ENCODE results near the gene EIF3B.
"Not testable (repeated sequence)": the region's sequence is repeated elsewhere in the genome, so short reads cannot be mapped to it uniquely, and the experiment has no call there.

The EIF3B gene

DNA sequence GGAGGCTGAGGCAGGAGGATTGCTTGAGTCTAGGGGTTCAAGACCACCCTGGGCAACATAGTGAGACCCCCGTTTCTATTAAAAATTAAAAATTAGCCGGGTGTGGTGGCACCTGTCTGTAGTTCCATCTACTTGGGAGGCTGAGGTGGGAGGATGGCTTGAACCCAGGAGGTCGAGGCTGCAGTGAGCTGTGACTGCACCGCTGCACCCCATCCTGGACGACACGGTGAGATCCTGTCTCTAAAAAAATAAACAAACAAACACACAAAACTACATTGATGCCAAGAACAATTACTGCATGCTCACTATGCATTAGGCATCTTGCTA, 48.0 kb downstream of the EIF3B start:
- no peak for DNase-seq (ENCODE audit: low spot score)

DNA sequence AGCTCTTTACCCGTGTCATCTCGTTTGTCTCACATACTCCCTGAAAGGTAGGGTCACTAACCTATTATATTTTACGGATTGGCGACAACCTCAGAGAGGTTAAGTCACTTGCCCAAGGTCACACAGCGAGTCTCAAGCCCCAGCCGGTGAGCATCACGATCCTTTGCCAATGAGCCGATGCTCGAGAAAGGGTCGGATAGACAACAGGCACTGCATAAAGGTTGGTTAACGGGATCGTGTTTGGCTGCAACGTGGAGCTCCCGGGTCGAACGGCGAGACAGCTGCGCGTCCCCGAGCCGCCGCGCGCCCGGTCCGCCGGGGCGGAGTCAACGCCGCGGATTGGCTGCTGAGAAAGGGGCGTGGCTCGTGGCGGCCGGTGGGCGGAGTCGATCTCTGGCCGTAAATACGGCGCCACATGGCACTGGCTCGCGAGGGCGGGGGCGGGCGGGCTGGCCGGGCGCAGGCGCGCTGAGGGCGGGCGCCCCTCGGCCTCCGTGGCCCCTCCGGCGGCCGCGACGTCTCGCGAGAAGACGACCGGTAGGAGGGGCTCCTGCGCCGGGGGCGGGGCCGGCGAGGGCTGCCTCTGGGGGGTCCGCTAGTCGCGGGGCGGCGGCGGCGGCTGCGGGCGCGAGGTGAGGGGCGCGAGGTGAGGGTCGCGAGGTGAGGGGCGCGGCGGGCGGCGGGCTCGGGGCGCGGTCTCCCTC, 48.5 kb downstream of the EIF3B start, which contains the start of gene CHST12:
TSS of gene CHST12 (plus strand) at position 598 of the 704 bp plus-strand sequence. CDS start 29,029 bp downstream, outside the sequence.
- DNase-seq (ENCODE audit: low spot score): peak; percentile 97

- peak; percentile 71 for DNase-seq (ENCODE audit: low spot score)
Observed at GRCh38 chr7:2403718-2404648, 49.4 kb downstream of the EIF3B start.

DNA sequence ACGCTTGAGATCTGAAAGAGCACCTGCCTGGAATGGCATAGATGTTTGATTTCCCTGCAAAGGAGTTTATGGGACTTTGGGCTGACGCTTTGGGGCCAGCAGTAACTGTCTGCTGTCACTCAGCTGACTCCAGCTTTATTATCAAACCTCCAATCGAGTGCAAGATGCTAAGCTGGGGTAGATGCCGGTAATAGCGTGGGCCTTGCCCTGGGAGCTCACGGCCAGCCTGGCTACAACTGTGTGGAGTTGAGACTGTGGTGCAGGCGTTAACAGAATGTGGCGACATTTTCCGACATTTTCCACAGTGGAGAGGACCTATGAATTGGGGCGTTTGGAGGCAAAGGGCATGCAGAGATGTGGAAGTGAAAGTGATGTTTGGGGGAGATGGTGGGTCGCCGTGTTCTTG, 50.1 kb downstream of the EIF3B start:
- no peak for DNase-seq (ENCODE audit: low spot score)

- no peak for DNase-seq (ENCODE audit: low spot score)
Observed at GRCh38 chr7:2405201-2405600, 50.6 kb downstream of the EIF3B start.

DNA sequence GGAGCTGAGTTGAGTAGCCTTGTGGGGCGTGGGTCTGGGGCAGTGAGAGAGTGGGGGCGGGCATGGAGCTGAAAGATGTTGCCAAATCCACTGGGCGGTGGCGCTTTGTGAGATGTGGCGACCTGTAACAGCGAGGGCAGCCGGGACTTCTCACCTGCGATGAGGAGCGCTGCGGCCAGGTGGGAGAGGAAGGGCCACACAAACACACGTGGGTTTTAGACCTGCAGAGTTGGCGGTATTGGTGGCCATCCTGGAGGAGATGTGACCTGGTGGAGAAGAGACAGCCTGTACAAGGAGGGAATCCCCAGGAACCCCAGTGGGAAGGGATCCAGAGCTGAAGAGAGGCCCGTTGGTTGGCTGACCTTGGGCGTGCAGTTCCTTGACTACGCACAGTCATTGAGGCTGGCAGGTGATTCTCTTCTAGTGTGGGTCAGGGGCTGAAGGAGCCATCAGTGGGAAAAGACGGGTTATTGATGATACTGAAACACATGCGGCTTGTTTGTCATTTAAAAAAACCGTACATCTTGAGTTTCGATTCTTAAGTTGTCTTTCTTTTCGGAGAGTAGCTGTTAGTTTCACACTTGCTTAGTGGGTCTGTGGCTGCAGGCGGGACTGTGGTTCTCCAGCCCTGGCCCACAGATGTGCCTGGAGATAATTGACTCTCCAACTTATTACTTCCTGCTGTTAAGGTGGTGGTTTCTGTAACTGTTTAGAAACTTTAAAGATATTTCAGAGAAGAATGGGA, 51.1 kb downstream of the EIF3B start:
- DNase-seq (ENCODE audit: low spot score): peak; percentile 68

DNA sequence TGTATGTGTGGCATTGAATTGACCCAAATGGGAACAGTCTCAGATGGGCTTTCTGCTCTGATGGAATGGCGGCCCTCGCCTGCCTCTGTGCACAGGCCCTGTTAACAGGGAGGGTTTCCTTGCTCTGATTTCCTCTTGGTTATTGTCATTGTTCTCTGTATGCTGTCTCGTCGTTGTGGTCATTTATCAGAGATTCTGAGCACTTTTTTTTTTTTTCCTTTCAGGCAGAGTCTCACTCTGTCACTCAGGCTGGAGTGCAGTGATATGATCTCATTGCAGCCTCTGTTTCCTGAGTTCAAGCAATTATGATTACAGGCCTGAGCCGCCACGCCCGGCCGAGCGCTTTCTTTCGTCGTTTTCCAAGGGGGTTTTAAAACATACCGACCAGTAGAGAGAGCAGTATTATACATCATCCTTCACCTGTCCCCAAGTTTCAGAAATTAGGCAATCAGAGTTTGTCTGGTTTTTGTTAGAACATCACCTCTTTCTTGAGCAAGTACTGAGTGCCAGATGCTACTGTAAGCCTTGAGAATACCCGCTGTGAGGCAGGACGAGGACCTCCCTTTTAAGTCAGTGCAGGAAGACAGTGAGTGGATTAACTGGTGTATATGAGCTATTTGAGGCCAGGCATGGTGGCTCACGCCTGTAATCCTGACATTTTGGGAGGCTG, 55.3 kb downstream of the EIF3B start:
- no peak for DNase-seq (ENCODE audit: low spot score)

- DNase-seq (ENCODE audit: low spot score): no peak
Observed at GRCh38 chr7:2411049-2411448, 56.4 kb downstream of the EIF3B start.

DNA sequence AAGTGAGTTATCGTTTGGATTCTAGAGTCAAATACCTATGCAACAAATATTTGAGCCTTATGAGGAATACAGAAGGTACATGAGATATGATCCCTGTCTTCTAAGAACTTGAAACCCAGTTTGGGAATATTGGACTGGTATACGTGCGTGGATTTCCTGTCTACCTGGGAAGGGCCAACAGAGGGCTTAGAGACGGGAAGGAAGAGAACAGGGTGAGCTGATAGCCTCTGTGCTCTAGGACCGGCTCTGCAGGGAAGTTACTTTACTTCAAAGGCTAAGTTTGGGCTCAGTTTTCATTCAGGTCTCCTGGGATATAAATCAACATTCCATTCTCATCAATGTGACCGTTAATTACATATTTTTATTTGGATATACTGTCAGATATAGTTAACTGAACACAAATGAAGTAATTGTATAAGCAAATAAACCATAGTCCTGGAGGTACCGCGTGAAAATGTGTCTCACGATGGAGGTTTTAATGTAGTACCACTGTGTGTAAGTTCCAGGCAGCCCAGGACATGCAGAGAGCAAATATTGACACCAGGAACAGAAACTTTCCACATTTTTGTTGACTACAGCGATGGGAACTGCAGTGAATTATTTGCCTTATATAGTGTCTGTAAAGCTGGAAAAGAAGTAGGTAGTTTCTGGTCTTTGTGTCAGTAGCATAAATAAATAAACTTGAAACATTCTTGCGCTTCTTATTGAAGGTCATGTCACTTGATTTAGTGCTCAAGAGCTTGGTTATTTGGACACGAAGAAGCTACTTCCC, 57.4 kb downstream of the EIF3B start:
- no peak for DNase-seq (ENCODE audit: low spot score)

DNA sequence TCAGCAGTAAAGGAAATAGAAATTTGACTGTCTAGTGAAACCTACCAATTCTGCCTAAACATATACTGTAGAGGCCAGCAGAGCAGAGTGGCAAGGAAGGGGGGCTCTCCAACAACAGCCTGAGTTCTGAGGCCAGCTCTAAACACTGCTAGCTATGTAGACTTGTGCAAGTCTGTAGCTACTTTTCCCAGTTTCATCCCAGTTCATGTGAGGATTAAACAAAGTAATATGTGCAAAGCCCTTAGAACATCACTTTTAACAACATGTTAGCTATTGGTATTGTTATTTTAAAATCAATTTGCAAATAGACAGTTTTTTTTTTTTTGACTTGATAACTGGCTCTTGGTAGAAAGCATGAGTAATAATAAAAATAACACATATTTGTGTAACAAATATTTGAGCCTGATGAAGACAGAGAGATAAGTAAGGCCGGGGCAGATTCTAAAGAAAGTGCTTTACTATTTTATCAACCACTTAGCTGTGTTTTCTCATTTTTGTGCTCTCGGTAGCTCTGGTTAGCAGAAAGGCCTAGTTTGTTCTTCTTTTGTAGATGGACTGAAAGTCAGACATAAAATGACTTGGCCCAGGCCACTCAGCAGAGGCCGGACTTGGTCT, 58.1 kb downstream of the EIF3B start:
- DNase-seq (ENCODE audit: low spot score): no peak

GRCh38 chr7:2416063-2416462, 61.4 kb downstream of the EIF3B start:
- no peak for DNase-seq (ENCODE audit: low spot score)

DNA sequence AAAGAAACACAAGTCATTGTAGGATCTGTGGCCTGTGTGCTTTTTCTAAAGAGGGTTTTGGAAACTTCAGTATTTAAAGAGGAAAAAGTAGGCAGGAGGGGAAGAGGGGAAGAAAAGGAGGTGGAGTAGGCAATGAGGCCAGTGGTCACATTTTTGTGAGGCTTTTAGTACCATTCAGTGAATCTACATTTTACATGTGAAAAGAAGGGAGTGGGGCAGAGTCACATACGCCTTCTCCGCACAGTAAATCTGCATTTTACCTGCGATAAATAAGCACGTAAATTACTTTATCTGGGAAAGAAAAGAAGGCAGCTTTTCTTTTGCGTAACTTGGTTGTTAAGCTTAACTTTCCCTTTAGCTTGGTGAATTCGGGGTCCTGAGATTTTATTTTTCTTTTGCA, 62.0 kb downstream of the EIF3B start:
- no peak for DNase-seq (ENCODE audit: low spot score)

- not testable (repeated sequence) for DNase-seq (ENCODE audit: low spot score)
Observed at GRCh38 chr7:2417178-2417577, 62.6 kb downstream of the EIF3B start.

DNA sequence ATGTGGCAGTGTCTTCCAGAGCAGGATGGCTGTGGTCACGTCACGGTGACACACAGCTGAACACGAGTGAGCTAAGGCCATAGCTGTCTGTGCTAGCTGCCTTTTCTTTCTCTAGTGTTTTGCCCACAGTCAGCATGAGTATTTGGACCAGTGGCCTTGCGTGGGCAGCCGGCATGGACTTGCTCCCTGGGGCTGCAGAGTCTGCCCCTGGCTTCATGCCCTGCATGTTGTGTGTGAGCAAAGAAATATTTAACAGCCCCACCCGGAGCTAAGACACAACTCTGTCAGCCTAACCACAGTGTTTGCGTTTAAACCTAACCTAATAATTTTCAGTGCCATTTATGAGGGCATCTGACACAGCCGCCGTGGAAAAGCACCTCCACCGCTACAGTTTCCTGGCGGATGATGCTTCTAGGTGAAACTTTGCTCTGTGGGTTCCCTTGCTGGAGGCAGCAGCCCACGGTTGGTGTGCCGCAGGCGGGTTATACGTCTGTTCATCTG, 63.4 kb downstream of the EIF3B start:
- no peak for DNase-seq (ENCODE audit: low spot score)

- DNase-seq (ENCODE audit: low spot score): no peak
Observed at GRCh38 chr7:2420216-2420933, 65.7 kb downstream of the EIF3B start.

DNA sequence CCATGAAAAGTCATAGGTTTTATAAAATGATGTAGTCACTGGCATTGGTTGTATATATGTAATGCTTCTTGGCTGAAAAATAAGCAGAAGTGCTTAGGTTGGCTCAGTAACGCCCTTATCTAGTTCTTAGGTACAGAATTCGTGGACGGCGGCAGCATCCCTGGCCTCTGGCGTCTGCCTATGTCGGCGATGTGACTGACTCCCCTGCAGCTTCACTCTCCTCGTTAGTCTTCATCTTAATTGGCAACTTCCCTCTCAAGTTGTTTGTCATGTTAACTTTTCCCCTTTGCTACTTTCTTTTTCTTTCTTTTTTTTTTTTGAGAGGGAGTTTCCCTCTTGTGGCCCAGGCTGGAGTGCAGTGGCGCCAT, 67.3 kb downstream of the EIF3B start:
- DNase-seq (ENCODE audit: low spot score): no peak

GRCh38 chr7:2425749-2426148, 71.1 kb downstream of the EIF3B start:
- DNase-seq (ENCODE audit: low spot score): no peak

Data from NAMALWA (cell line).